Thoracic aorta (tissue), 2 donors: ENCODE data around the gene BLVRA. TPM values are rescaled to one million over a fixed set of nuclear protein-coding genes. Genes with fewer than 3 reads are reported as not detected.
"Not testable (repeated sequence)": the region's sequence is repeated elsewhere in the genome, so short reads cannot be mapped to it uniquely, and the experiment has no call there.

ENCODE experiments used
- ATAC-seq: fragments of 150-250 bp; one replicate; pipeline ENCODE4 v1.8.0; 2017; ENCODE audit warnings: low read depth; ENCODE audit not compliant: insufficient number of reproducible peaks, low FRiP score
- DNase-seq: peaks from one replicate; pipeline ENCODE4 v3.0.0-alpha.2; 2020; ENCODE audit warnings: low spot score
- H3K27ac ChIP-seq, 2 donors: fragments of 200-600 bp; sonication (generic); 1 replicate in 1 of 2; 2 replicates in 1 of 2; pipeline ENCODE4 v1.5.1; 2016; ENCODE audit warnings: mild to moderate bottlenecking in 2 of 2, moderate library complexity in 2 of 2
- H3K27me3 ChIP-seq: fragments of 200-600 bp; sonication (generic); replicated peaks from 2 replicates; pipeline ENCODE4 v1.6.0; 2016; ENCODE audit warnings: mild to moderate bottlenecking; ENCODE audit not compliant: insufficient read depth
- H3K36me3 ChIP-seq: fragments of 200-600 bp; sonication (generic); one replicate; pipeline ENCODE4 v1.5.1; 2016
- H3K4me1 ChIP-seq, 2 donors: fragments of 200-600 bp; sonication (generic); 1 replicate in 1 of 2; 2 replicates in 1 of 2; pipeline versions ENCODE4 v1.5.1 to v1.6.0; 2016; ENCODE audit warnings: low read depth in 2 of 2, mild to moderate bottlenecking in 1 of 2; ENCODE audit not compliant: control insufficient read depth in 1 of 2
- H3K4me3 ChIP-seq: fragments of 200-600 bp; sonication (generic); 2 replicates; pipeline ENCODE4 v1.5.1; 2016; ENCODE audit warnings: mild to moderate bottlenecking
- H3K9me3 ChIP-seq: fragments of 200-600 bp; sonication (generic); 2 replicates; pipeline ENCODE4 v1.5.1; 2016
- total RNA-seq, 2 donors: library from RNA; depleted of rRNA; stranded (reverse); fragments of >200 nt; gene quantifications; one replicate each; pipeline versions ENCODE4 v1.1.0 to v1.2.3, GENCODE V29; 2016
- TF ChIP-seq, protein P1 (sequence below): fragments of 200-600 bp; sonication (generic); IDR thresholded peaks from one replicate; pipeline ENCODE4 v1.5.1; 2019; ENCODE audit warnings: antibody characterized with exemption

Gene BLVRA
- total RNA-seq, 2 donors from 2014 or later, result 35.3 to 46.4 TPM

GRCh38 chr7:43729214-43729923 lies 29.1 kb upstream of the BLVRA start, which contains the start of gene COA1:
Gene COA1, minus strand, starts transcription at chr7:43729523. Its CDS starts 80,909 bp downstream, at chr7:43648614.
- H3K27me3 ChIP-seq, result no peaks in the 10 kb centered on the region
- TF ChIP-seq, protein P1, sequence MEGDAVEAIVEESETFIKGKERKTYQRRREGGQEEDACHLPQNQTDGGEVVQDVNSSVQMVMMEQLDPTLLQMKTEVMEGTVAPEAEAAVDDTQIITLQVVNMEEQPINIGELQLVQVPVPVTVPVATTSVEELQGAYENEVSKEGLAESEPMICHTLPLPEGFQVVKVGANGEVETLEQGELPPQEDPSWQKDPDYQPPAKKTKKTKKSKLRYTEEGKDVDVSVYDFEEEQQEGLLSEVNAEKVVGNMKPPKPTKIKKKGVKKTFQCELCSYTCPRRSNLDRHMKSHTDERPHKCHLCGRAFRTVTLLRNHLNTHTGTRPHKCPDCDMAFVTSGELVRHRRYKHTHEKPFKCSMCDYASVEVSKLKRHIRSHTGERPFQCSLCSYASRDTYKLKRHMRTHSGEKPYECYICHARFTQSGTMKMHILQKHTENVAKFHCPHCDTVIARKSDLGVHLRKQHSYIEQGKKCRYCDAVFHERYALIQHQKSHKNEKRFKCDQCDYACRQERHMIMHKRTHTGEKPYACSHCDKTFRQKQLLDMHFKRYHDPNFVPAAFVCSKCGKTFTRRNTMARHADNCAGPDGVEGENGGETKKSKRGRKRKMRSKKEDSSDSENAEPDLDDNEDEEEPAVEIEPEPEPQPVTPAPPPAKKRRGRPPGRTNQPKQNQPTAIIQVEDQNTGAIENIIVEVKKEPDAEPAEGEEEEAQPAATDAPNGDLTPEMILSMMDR, result no peak
- no peaks in the 10 kb centered on the region for H3K9me3 ChIP-seq
- H3K27ac ChIP-seq, result peak within 1 kb of the TSS; percentile 84 to 93
- peak; percentile 31 for DNase-seq
- H3K36me3 ChIP-seq, result no peaks in the 10 kb centered on the region
- H3K4me3 ChIP-seq, result peak within 1 kb of the TSS; percentile 96
- H3K4me1 ChIP-seq, result peaks cover 12 to 18% of the 10 kb centered on the region in 2 donors
- peak; percentile 90 for ATAC-seq

DNA sequence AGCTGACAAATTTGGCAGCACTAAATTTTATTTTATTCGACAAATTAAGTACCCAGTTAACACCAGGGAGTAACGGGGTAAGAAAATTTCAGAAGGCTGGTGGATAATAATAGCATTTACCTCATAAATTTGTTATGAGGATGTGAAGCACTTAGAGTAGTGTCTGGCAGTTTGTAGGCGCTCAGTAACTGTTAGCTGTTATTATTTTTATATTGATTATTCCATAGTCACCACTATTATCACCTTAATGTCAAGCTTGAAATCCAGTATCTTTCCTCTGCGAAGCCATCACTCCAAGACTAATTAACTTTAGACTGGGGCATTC lies 28.6 kb upstream of the BLVRA start:
- DNase-seq, result no peak
- ATAC-seq, result no peak
- TF ChIP-seq, protein P1, result no peak
- peak overlapping the region; percentile 96 for H3K4me3 ChIP-seq
- H3K9me3 ChIP-seq, result no peaks in the 10 kb centered on the region
- H3K27ac ChIP-seq, result peak overlapping the region; percentile 84 to 93
- H3K4me1 ChIP-seq, result peaks cover 12 to 18% of the 10 kb centered on the region in 2 donors
- no peaks in the 10 kb centered on the region for H3K27me3 ChIP-seq
- H3K36me3 ChIP-seq, result no peaks in the 10 kb centered on the region

DNA sequence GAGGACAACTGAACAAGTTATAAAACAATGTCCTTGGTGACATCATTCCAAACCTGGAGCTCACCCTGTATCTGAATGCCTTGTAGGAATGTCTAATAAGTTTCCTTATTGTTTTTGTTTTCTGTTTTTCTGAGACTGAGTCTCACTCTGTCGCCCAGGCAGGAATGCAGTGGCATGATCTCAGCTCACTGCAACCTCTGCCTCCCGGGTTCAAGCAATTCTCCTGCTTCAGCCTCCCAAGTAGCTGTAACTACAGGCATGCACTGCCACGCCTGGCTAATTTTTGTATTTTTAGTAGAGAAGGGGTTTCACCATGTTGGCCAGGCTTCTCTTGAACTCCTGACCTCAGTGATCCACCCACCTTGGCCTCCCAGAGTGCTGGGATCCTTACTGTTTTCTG lies 27.0 kb upstream of the BLVRA start:
- peaks cover 12 to 18% of the 10 kb centered on the region in 2 donors for H3K4me1 ChIP-seq
- not testable (repeated sequence) for ATAC-seq, H3K4me3 ChIP-seq, H3K27ac ChIP-seq, DNase-seq, H3K27me3 ChIP-seq, H3K36me3 ChIP-seq, H3K9me3 ChIP-seq

DNA sequence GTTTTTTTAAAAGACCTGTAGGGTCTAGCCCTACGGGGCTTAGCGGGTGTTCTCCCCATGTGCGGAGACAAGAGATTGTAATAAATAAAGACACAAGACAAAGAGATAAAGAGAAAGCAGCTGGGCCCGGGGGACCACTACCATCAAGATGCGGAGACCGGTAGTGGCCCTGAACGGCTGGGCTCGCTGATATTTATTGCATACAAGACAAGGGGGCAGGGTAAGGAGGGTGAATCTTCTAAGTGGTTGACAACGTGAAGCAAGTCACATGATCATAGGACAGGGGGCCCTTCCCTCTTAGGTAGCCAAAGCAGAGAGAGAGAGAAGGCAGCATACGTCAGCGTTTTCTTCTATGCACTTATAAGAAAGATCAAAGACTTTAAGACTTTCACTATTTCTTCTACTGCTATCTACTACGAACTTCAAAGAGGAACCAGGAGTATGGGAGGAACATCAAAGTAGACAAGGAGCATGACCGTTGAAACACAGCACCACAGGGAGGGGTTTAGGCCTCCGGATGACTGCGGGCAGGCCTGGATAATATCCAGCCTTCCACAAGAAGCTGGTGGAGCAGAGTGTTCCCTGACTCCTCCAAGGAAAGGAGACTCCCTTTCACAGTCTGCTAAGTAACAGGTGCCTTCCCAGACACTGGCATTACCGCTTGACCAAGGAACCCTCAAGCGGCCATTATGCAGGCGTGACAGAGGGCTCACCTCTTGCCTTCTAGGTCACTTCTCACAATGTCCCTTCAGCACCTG lies 23.7 kb upstream of the BLVRA start:
- H3K36me3 ChIP-seq, H3K27ac ChIP-seq, ATAC-seq, H3K9me3 ChIP-seq, H3K27me3 ChIP-seq, H3K4me1 ChIP-seq, H3K4me3 ChIP-seq, DNase-seq: not testable (repeated sequence)

GRCh38 chr7:43735403-43735801 lies 23.1 kb upstream of the BLVRA start:
- H3K9me3 ChIP-seq, result no peaks in the 10 kb centered on the region
- no peaks in the 10 kb centered on the region for H3K36me3 ChIP-seq
- H3K4me1 ChIP-seq, result peaks cover under 1% of the 10 kb centered on the region in 2 donors
- DNase-seq, result no peak
- TF ChIP-seq, protein P1, result no peak
- no peak overlapping the region for H3K27ac ChIP-seq
- H3K4me3 ChIP-seq, result no peak overlapping the region
- ATAC-seq, result no peak
- H3K27me3 ChIP-seq, result no peaks in the 10 kb centered on the region

- TF ChIP-seq, protein P1, result no peak
- no peak overlapping the region for H3K27ac ChIP-seq
- H3K27me3 ChIP-seq, result no peaks in the 10 kb centered on the region
- no peaks in the 10 kb centered on the region for H3K4me1 ChIP-seq
- ATAC-seq, result no peak
- H3K9me3 ChIP-seq, result no peaks in the 10 kb centered on the region
- no peak for DNase-seq
- no peaks in the 10 kb centered on the region for H3K36me3 ChIP-seq
- H3K4me3 ChIP-seq, result no peak overlapping the region
Observed at GRCh38 chr7:43735802-43736603, 22.5 kb upstream of the BLVRA start.
